ENCODE measurements around the gene RGS14.
"Not testable (repeated sequence)": the region's sequence is repeated elsewhere in the genome, so short reads cannot be mapped to it uniquely, and the experiment has no call there.

The RGS14 gene

DNA sequence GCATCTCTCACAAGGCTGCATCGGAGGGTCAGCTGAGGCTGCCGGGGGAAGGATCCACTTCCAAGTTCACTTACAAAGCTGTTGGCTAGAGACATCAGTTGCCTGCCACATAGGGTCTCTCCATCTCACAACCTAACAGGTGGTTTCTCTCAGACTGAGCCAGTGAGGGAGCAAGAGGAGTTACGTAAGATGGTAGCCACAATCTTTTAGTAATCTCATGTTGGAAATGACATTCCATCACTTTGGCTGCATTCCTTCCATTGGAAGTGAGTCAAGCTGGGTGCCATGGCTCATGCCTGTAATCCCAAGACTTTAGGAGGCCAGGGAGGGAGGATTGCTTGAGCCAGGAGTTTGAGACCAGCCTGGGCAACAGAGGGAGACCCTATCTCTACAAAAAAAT is 61.3 kb downstream of the RGS14 start:
- H3K36me3 ChIP-seq (ENCODE audit: control insufficient read depth, insufficient read depth, low read length): no peaks in the 10 kb centered on the region

DNA sequence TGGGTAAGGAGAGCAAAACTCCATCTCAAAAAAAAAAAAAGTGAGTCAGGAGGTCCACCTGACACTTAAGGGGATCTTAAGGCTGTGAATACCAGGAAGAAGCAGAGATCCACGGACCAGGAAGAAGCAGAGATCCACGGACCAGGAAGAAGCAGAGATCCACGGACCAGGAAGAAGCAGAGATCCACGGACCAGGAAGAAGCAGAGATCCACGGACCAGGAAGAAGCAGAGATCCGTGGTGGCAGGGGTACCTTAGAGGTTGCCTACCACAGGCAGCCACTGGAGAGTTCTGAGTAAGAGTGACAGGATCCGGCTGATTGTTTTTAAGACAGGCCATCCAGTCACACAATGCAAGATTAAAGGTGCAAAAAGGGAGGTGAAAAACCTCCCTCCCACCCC is 62.7 kb downstream of the RGS14 start:
- not testable (repeated sequence) for H3K9me3 ChIP-seq (ENCODE audit: control insufficient read depth, low read length); H3K36me3 ChIP-seq (ENCODE audit: control insufficient read depth, insufficient read depth, low read length); H3K27me3 ChIP-seq (replicated peaks; ENCODE audit: control insufficient read depth, insufficient read depth, low read length, poor library complexity, severe bottlenecking); H3K4me3 ChIP-seq (ENCODE audit: insufficient read depth, low read depth, low read length, poor library complexity, severe bottlenecking); H3K27ac ChIP-seq (ENCODE audit: insufficient read depth, low read length, poor library complexity, severe bottlenecking); DNase-seq
- H3K4me1 ChIP-seq (ENCODE audit: control insufficient read depth, insufficient read depth, low read length, poor library complexity, severe bottlenecking): peaks cover 12% of the 10 kb centered on the region

More for the DNA sequence above, 61.3 kb downstream of the RGS14 start:
- no peak overlapping the region for H3K27ac ChIP-seq (ENCODE audit: insufficient read depth, low read length, poor library complexity, severe bottlenecking)
- peaks cover 11% of the 10 kb centered on the region for H3K4me1 ChIP-seq (ENCODE audit: control insufficient read depth, insufficient read depth, low read length, poor library complexity, severe bottlenecking)
- no peak for DNase-seq
- no peaks in the 10 kb centered on the region for H3K27me3 ChIP-seq (replicated peaks; ENCODE audit: control insufficient read depth, insufficient read depth, low read length, poor library complexity, severe bottlenecking)
- no peak overlapping the region for H3K4me3 ChIP-seq (ENCODE audit: insufficient read depth, low read depth, low read length, poor library complexity, severe bottlenecking)
- H3K9me3 ChIP-seq (ENCODE audit: control insufficient read depth, low read length): no peaks in the 10 kb centered on the region

DNA sequence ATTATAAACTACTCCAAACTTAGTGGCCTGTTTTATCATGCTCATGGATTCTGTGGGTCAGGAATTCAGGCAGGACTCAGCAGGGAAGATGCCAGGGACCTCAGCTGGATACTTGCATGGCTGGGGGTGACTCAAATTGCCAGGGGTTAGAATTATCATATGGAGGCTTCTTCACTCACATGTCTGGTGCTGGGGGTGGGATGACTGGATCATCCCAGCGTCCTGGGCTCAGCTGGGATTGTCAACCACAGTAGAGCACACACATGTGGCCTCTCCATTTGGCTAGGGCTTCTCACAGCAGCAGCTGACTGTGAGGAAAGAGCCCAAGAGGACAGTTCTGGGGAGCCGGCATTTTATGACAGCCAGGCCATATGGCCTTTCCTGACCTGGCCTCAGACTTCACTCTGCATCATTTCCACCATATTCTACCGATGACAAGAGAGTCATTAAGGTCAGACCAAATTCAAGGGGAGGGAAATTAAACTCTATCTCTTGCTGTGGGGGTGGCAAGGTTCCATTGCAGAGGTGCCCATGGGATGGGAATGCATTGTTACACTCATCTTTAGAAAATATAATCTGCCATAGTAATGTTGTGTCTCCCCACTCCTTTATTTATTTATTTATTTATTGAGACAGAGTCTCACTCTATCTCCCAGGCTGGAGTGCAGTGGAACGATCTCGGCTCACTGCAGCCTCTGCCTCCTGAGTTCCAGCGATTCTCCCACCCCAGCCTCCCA is 63.5 kb downstream of the RGS14 start:
- Histone ChIP-seq H3K36me3 (ENCODE audit: control insufficient read depth, insufficient read depth, low read length) (no peaks in the 10 kb centered on the region), H3K4me1 (ENCODE audit: control insufficient read depth, insufficient read depth, low read length, poor library complexity, severe bottlenecking) (peaks cover 14% of the 10 kb centered on the region), H3K4me3 (ENCODE audit: insufficient read depth, low read depth, low read length, poor library complexity, severe bottlenecking) (no peak overlapping the region), H3K27me3 (replicated peaks; ENCODE audit: control insufficient read depth, insufficient read depth, low read length, poor library complexity, severe bottlenecking) (no peaks in the 10 kb centered on the region), H3K27ac (ENCODE audit: insufficient read depth, low read length, poor library complexity, severe bottlenecking) (no peak overlapping the region), H3K9me3 (ENCODE audit: control insufficient read depth, low read length) (no peaks in the 10 kb centered on the region)
- no peak for DNase-seq
